GM06990 (cell line): ENCODE measurements around the gene EOLA2.
"Not testable (repeated sequence)": the region's sequence is repeated elsewhere in the genome, so short reads cannot be mapped to it uniquely, and the experiment has no call there.

ENCODE experiments used
- DNase-seq: peaks from one replicate; pipeline ENCODE4 v3.0.0-alpha.2; 2011; ENCODE audit not compliant: insufficient read length; ENCODE audit errors: extremely low read depth
- H3K27me3 ChIP-seq: replicated peaks from 2 replicates; pipeline ENCODE4 v1.6.0; 2011; ENCODE audit warnings: low read length; ENCODE audit not compliant: control insufficient read depth, insufficient read depth
- H3K36me3 ChIP-seq: 2 replicates; pipeline ENCODE4 v1.5.1; 2011; ENCODE audit warnings: low read length; ENCODE audit not compliant: control insufficient read depth, insufficient read depth
- H3K4me3 ChIP-seq: replicated peaks from 2 replicates; pipeline ENCODE4 v1.5.1; 2011; ENCODE audit warnings: low read depth, mild to moderate bottlenecking, control low read depth, low read length
- TF ChIP-seq, protein P1 (sequence below): IDR thresholded peaks from 2 replicates; pipeline ENCODE4 v1.5.1; 2011; ENCODE audit warnings: low read length, control low read depth, mild to moderate bottlenecking, inconsistent platforms; ENCODE audit not compliant: insufficient read depth, poor library complexity, severe bottlenecking

The EOLA2 gene

DNA sequence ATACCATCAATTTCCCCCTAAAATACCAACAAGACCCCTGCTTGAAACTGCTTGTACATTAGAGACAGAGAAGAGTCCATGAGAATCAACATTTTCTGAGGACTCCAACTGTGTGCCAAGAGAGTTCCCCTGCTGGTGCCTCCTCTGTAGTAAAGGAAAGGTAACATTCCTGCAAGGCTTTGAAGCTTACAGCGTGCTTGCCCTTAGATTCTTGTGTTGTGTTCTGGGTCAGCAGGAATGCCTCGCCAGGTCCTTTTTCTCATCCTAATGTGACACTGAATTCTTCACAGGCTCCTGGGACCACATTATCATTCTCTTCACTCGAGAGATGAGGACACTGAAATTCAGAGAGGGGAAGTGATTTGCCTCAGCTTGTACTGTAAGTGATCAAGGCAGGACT is 9.7 kb upstream of the EOLA2 start:
- H3K27me3 ChIP-seq = no peaks in the 10 kb centered on the region
- no peak overlapping the region for H3K4me3 ChIP-seq
- H3K36me3 ChIP-seq = no peaks in the 10 kb centered on the region
- TF ChIP-seq, protein P1, sequence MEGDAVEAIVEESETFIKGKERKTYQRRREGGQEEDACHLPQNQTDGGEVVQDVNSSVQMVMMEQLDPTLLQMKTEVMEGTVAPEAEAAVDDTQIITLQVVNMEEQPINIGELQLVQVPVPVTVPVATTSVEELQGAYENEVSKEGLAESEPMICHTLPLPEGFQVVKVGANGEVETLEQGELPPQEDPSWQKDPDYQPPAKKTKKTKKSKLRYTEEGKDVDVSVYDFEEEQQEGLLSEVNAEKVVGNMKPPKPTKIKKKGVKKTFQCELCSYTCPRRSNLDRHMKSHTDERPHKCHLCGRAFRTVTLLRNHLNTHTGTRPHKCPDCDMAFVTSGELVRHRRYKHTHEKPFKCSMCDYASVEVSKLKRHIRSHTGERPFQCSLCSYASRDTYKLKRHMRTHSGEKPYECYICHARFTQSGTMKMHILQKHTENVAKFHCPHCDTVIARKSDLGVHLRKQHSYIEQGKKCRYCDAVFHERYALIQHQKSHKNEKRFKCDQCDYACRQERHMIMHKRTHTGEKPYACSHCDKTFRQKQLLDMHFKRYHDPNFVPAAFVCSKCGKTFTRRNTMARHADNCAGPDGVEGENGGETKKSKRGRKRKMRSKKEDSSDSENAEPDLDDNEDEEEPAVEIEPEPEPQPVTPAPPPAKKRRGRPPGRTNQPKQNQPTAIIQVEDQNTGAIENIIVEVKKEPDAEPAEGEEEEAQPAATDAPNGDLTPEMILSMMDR = no peak
- no peak for DNase-seq

DNA sequence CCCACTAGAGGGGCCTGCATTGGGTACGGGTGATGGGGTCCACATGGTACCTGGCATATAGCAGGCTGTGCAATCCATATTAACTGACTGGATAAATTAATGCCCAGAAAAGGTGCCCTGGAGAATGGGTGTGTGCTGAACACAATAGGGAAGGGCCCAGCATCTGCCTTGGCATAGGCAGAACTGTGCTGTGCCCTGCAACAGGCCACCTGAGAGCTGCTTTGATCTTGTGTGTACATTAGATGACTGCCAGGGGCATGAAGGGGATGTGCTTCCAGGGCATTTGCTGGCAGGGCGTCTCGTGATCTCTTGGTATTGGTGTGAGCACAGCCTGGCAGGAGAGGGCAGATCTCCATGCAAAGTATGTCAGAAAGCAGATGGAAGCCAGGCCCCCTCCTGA is 8.6 kb upstream of the EOLA2 start:
- not testable (repeated sequence) for H3K4me3 ChIP-seq, H3K36me3 ChIP-seq, DNase-seq, H3K27me3 ChIP-seq

DNA sequence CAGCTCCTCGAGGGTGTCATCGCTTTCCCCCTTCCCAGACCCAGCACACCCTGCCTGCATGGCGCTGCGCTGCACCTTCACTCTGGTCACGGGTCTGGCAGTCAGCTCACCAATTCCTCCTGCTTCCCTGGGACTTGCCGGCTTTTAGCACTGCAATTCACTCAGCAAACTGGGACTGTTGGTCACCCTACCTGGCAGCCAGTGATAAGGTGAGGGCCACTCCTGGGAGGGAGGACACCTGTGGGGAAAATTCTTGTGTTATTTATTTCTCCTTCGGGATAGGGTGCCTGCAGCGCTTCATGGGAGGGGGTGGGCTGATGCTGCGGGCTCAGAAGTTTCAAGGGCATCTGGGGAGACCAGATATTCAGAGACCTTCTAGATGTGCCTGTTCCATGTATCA is 7.5 kb upstream of the EOLA2 start:
- H3K4me3 ChIP-seq, H3K36me3 ChIP-seq, H3K27me3 ChIP-seq, DNase-seq: not testable (repeated sequence)

DNA sequence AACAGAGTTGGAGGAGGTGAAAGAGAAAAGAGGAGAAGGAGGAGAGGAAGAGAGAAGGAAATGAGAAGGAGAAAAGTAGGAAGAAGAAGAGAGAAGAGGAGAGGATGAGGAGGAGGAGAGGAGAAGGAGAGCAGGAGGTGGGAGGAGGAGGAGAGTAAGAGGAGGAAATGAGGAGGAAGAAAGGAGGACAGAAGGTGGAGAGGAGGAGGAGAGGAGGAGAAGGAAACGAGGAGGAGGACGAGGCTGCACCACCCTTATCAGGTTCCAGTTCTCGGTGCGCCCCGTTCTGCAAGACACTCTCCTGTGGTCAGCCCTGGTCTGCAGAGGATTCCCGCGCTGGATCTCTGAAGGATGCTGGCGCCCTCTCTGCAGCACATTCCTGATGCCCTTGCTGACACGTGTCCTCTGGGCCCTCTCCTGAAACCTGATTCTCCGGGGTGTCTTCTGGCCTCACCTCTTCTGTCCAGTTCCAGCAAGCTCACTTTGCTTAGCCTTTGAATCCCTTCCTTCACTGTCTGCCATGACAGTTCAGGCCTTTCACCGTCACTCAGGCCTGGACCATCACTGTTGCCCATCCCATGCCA is 6.9 kb upstream of the EOLA2 start:
- not testable (repeated sequence) for H3K36me3 ChIP-seq, H3K4me3 ChIP-seq, H3K27me3 ChIP-seq, DNase-seq

DNA sequence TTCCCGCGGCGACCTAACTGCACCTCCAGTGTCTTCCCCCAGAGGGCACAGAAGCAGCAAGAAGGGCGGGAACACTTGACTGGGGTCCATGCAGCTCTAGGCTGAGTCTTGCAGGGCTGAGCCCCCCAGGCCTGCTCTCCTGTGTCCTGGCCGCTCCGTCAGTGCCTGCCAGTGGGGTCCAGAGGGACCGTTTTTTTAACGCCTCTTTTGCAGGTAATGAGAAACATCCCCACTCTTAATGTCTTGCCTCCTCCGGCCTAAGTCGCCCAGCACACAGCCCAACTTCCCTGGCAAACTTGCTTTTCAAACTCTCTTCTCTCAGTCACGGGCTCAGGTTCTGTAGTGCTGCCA is 2.4 kb upstream of the EOLA2 start:
- not testable (repeated sequence) for DNase-seq, H3K36me3 ChIP-seq, H3K27me3 ChIP-seq
- TF ChIP-seq, protein P1 = peak; percentile 26
- H3K4me3 ChIP-seq = peak overlapping the region; percentile 14; the same call in 1 of the 2 replicates

DNA sequence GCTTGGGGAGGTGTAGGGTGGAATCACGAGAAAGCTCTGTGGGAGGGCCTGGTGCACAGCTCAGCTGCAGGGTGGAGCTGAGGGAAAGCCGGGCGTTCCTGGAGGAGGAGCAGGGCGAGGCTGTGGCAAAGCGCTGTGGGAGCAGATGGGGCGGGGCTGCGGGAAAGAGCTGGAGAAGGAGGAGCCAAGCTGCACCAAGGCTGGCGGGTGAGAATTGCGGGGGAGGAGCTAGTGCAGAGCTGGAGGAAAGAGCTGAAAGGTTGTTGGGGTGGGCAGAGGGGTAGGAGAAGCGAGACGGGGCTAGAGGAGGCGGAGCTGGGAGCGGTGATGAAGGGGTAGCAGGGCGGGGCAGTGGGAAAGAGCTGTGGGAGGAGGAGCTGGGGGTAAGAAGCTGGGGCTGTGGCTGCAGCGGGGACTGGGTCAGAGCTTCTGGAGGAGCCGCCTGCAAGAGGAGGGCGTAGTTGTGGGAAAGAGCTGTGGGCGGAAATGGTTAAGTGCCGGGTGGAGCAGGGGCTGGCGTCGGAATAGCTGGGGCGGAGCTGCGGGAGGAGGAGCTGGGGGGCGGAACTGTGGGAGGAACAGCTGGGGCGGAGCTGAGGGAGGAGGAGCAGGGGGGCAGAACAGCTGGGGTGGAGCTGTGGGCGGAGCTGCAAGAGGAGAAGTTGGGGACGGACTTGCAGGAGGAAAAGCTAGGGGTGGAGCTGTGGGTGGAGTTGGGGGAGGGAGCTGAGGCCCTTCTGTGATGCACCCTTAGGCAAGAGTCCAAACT is 1.8 kb upstream of the EOLA2 start:
- peak; percentile 93 for DNase-seq
- peak overlapping the region; percentile 72 for H3K4me3 ChIP-seq
- H3K36me3 ChIP-seq = no peaks in the 10 kb centered on the region
- no peaks in the 10 kb centered on the region for H3K27me3 ChIP-seq
- TF ChIP-seq, protein P1 = no peak

DNA sequence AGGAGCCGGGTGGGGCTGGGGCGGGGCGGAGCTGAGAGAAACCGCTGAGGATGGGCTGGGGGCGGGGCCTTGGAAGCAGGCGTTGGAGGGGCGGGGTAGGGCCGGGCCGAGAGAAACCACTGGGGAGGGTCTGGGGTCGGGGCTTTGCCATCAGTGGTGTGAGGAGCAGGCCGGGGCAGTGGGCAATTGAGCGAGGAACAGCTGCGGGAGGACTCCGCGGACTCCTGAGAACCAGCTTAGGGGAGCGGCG is 1.3 kb upstream of the EOLA2 start:
- H3K36me3 ChIP-seq = no peaks in the 10 kb centered on the region
- no peak for DNase-seq
- TF ChIP-seq, protein P1 = no peak
- H3K4me3 ChIP-seq = peak overlapping the region; percentile 72
- H3K27me3 ChIP-seq = no peaks in the 10 kb centered on the region
